ENCODE results near the gene BICD2. TPM values are rescaled to one million over a fixed set of nuclear protein-coding genes. Genes with fewer than 3 reads are reported as not detected.

The BICD2 gene
- total RNA-seq, 1 donor from 2014 or later, result 48.2 TPM

DNA sequence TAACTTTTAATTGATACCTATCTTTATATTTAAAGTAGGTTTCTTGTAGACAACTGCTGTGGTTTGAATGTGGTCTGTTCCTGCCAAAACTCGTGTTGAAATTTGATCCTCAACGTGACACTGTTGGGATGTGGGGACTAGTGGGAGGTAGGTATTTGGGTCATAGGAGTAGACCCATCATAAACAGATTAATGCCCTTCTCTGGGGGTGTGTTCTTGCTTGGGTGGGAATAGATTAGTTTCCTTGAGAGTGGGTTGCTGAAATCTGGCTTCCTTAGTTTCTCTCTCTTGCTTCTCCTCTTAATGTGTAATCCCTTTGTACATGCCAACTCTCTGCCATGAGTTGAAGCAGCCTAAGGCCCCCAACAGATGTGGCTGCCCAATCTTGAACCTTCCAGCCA is 60.1 kb downstream of the BICD2 start:
- DNase-seq (ENCODE audit: low read depth), result peak; percentile 11
- Histone ChIP-seq H2AFZ (ENCODE audit: low read depth, low read length) (no peak overlapping the region), H3K4me2 (ENCODE audit: low read length) (no peak overlapping the region), H3K9me3 (ENCODE audit: insufficient read depth, low read depth, low read length) (no peaks in the 10 kb centered on the region), H3K4me3 (ENCODE audit: insufficient read depth, low read depth, low read length) (no peak overlapping the region), H4K20me1 (ENCODE audit: insufficient read depth, low read length) (peaks cover 5% of the 10 kb centered on the region), H3K36me3 (ENCODE audit: insufficient read depth, low read length) (no peaks in the 10 kb centered on the region), H3K27me3 (ENCODE audit: insufficient read depth, low read length) (no peaks in the 10 kb centered on the region), H3K9ac (ENCODE audit: low read length) (no peak overlapping the region), H3K4me1 (ENCODE audit: insufficient read depth, low read length) (no peaks in the 10 kb centered on the region), H3K79me2 (ENCODE audit: insufficient read depth, low read length) (peaks cover 5% of the 10 kb centered on the region), H3K27ac (ENCODE audit: low read depth, low read length) (no peak overlapping the region)
- no peaks in the 10 kb centered on the region for H3K4me1 Mint-ChIP-seq (ENCODE audit: low read depth, unreplicated experiment)
- H3K4me3 Mint-ChIP-seq (ENCODE audit: unreplicated experiment), result no peak overlapping the region
- H3K9me3 Mint-ChIP-seq (ENCODE audit: unreplicated experiment), result peaks cover 3% of the 10 kb centered on the region
- H3K27ac Mint-ChIP-seq (ENCODE audit: unreplicated experiment), result no peak overlapping the region
- H3K36me3 Mint-ChIP-seq (ENCODE audit: low read depth, unreplicated experiment), result peaks cover 10% of the 10 kb centered on the region
- TF ChIP-seq, protein P1, sequence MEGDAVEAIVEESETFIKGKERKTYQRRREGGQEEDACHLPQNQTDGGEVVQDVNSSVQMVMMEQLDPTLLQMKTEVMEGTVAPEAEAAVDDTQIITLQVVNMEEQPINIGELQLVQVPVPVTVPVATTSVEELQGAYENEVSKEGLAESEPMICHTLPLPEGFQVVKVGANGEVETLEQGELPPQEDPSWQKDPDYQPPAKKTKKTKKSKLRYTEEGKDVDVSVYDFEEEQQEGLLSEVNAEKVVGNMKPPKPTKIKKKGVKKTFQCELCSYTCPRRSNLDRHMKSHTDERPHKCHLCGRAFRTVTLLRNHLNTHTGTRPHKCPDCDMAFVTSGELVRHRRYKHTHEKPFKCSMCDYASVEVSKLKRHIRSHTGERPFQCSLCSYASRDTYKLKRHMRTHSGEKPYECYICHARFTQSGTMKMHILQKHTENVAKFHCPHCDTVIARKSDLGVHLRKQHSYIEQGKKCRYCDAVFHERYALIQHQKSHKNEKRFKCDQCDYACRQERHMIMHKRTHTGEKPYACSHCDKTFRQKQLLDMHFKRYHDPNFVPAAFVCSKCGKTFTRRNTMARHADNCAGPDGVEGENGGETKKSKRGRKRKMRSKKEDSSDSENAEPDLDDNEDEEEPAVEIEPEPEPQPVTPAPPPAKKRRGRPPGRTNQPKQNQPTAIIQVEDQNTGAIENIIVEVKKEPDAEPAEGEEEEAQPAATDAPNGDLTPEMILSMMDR (IDR thresholded peaks at IDR 0.05; ENCODE audit: insufficient read depth, low read depth, low read length), result no peak
- no peak for TF ChIP-seq EZH2 (IDR thresholded peaks at IDR 0.05; ENCODE audit: insufficient read depth, low read length)
- no peak for FAIRE-seq
- no peaks in the 10 kb centered on the region for H3K27me3 Mint-ChIP-seq (ENCODE audit: low read depth, unreplicated experiment)

DNA sequence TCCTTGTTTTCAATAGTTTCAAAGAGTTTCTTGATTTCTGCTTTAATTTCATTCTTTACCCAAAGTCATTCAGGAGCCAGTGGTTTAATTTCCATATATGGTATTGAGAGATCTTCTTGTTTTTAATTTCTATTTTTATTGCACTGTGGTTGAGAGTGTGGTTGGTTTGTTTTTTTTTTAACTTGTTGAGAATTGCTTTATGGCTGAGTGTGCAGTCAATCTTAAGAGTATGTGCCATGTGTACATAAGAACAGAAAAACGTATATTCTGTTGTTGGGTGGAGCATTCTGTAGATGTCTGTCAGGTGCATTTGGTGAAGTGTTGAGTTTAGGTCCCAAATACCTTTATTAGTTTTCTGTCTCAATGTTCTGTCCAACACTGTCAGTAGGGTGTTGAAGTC is 68.0 kb downstream of the BICD2 start:
- FAIRE-seq, result no peak
- H3K9me3 Mint-ChIP-seq (ENCODE audit: unreplicated experiment), result peaks cover 29% of the 10 kb centered on the region

DNA sequence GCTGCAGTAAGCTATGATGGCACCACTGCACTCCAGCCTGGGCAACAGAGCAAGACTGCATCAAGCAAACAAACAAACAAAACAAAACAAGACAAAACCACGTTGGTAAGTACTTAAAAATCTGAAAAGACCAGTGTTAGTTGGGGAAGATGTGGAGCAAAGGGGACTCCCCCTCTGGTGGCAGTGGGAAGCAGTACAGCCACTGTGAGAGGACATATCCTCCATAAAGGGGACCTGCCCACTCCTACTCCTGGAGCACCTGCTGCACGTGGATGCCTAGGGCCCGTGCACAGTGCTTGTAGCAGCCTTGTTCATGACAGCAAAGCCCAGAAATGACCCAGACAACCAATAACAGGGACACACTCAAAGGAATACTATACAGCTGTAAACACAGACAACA is 77.7 kb downstream of the BICD2 start:
- FAIRE-seq (no peak), DNase-seq (ENCODE audit: low read depth) (no peak)
- no peaks in the 10 kb centered on the region for H3K4me1 ChIP-seq (ENCODE audit: insufficient read depth, low read length)
- no peaks in the 10 kb centered on the region for H3K36me3 Mint-ChIP-seq (ENCODE audit: low read depth, unreplicated experiment)
- H3K27me3 ChIP-seq (ENCODE audit: insufficient read depth, low read length), result no peaks in the 10 kb centered on the region
- H3K9me3 Mint-ChIP-seq (ENCODE audit: unreplicated experiment), result peaks cover 3% of the 10 kb centered on the region
- no peaks in the 10 kb centered on the region for H3K9me3 ChIP-seq (ENCODE audit: insufficient read depth, low read depth, low read length)
- H2AFZ ChIP-seq (ENCODE audit: low read depth, low read length), result no peak overlapping the region
- no peak overlapping the region for H3K9ac ChIP-seq (ENCODE audit: low read length)
- H3K4me1 Mint-ChIP-seq (ENCODE audit: low read depth, unreplicated experiment), result no peaks in the 10 kb centered on the region
- no peaks in the 10 kb centered on the region for H3K79me2 ChIP-seq (ENCODE audit: insufficient read depth, low read length)
- H4K20me1 ChIP-seq (ENCODE audit: insufficient read depth, low read length), result no peaks in the 10 kb centered on the region
- TF ChIP-seq EZH2 (IDR thresholded peaks at IDR 0.05; ENCODE audit: insufficient read depth, low read length), result no peak
- TF ChIP-seq, protein P1 (IDR thresholded peaks at IDR 0.05; ENCODE audit: insufficient read depth, low read depth, low read length), result peak; percentile 17
- no peak overlapping the region for H3K4me2 ChIP-seq (ENCODE audit: low read length)
- no peak overlapping the region for H3K4me3 ChIP-seq (ENCODE audit: insufficient read depth, low read depth, low read length)
- no peaks in the 10 kb centered on the region for H3K27me3 Mint-ChIP-seq (ENCODE audit: low read depth, unreplicated experiment)
- H3K27ac Mint-ChIP-seq (ENCODE audit: unreplicated experiment), result no peak overlapping the region
- H3K27ac ChIP-seq (ENCODE audit: low read depth, low read length), result no peak overlapping the region
- H3K4me3 Mint-ChIP-seq (ENCODE audit: unreplicated experiment), result no peak overlapping the region
- no peaks in the 10 kb centered on the region for H3K36me3 ChIP-seq (ENCODE audit: insufficient read depth, low read length)

More for the DNA sequence above, 68.0 kb downstream of the BICD2 start:
- no peak overlapping the region for H3K4me2 ChIP-seq (ENCODE audit: low read length)
- H3K79me2 ChIP-seq (ENCODE audit: insufficient read depth, low read length), result no peaks in the 10 kb centered on the region
- H3K9ac ChIP-seq (ENCODE audit: low read length), result no peak overlapping the region
- no peaks in the 10 kb centered on the region for H3K27me3 Mint-ChIP-seq (ENCODE audit: low read depth, unreplicated experiment)
- no peak overlapping the region for H3K4me3 ChIP-seq (ENCODE audit: insufficient read depth, low read depth, low read length)
- DNase-seq (ENCODE audit: low read depth), result no peak
- H2AFZ ChIP-seq (ENCODE audit: low read depth, low read length), result no peak overlapping the region
- no peaks in the 10 kb centered on the region for H3K4me1 ChIP-seq (ENCODE audit: insufficient read depth, low read length)
- no peak overlapping the region for H3K4me3 Mint-ChIP-seq (ENCODE audit: unreplicated experiment)
- no peaks in the 10 kb centered on the region for H3K36me3 ChIP-seq (ENCODE audit: insufficient read depth, low read length)
- H3K27ac ChIP-seq (ENCODE audit: low read depth, low read length), result no peak overlapping the region
- no peaks in the 10 kb centered on the region for H3K4me1 Mint-ChIP-seq (ENCODE audit: low read depth, unreplicated experiment)
- H4K20me1 ChIP-seq (ENCODE audit: insufficient read depth, low read length), result no peaks in the 10 kb centered on the region
- H3K27me3 ChIP-seq (ENCODE audit: insufficient read depth, low read length), result no peaks in the 10 kb centered on the region
- peaks cover 14% of the 10 kb centered on the region for H3K36me3 Mint-ChIP-seq (ENCODE audit: low read depth, unreplicated experiment)
- H3K9me3 ChIP-seq (ENCODE audit: insufficient read depth, low read depth, low read length), result peaks cover 2% of the 10 kb centered on the region
- TF ChIP-seq, protein P1 (IDR thresholded peaks at IDR 0.05; ENCODE audit: insufficient read depth, low read depth, low read length), result no peak
- no peak for TF ChIP-seq EZH2 (IDR thresholded peaks at IDR 0.05; ENCODE audit: insufficient read depth, low read length)
- H3K27ac Mint-ChIP-seq (ENCODE audit: unreplicated experiment), result no peak overlapping the region
